Mesodermal cell (in vitro differentiated cells): ENCODE data around the gene TPO.
"Not testable (repeated sequence)": the region's sequence is repeated elsewhere in the genome, so short reads cannot be mapped to it uniquely, and the experiment has no call there.

ENCODE experiments used
- H3K27ac ChIP-seq: 2 replicates; pipeline ENCODE4 v1.7.0; 2013; ENCODE audit warnings: mild to moderate bottlenecking, low read depth, low read length, moderate library complexity; ENCODE audit not compliant: severe bottlenecking
- H3K36me3 ChIP-seq: 2 replicates; pipeline ENCODE4 v1.7.1; 2013; ENCODE audit warnings: mild to moderate bottlenecking, low read length, moderate library complexity; ENCODE audit not compliant: control insufficient read depth, insufficient read depth
- H3K4me1 ChIP-seq: one replicate; pipeline ENCODE4 v1.7.1; 2013; ENCODE audit warnings: mild to moderate bottlenecking, low read length; ENCODE audit not compliant: insufficient read depth, control insufficient read depth, poor library complexity, severe bottlenecking
- H3K4me3 ChIP-seq: 2 replicates; pipeline ENCODE4 v1.7.0; 2013; ENCODE audit warnings: low read length, control low read depth, mild to moderate bottlenecking; ENCODE audit not compliant: insufficient read depth, poor library complexity, severe bottlenecking; ENCODE audit errors: extremely low read depth
- H3K9me3 ChIP-seq: 2 replicates; pipeline ENCODE4 v1.7.1; 2013; ENCODE audit warnings: mild to moderate bottlenecking, low read length, moderate library complexity; ENCODE audit not compliant: control insufficient read depth
- WGBS, 2 experiments: methylation state at CpG; one replicate each; pipeline ENCODE4 v1.1.5; 2013; ENCODE audit warnings: missing lambda C conversion rate in 2 of 2; ENCODE audit not compliant: insufficient coverage in 2 of 2; 5-methylcytosine and 5-hydroxymethylcytosine counted together

TPO gene

DNA sequence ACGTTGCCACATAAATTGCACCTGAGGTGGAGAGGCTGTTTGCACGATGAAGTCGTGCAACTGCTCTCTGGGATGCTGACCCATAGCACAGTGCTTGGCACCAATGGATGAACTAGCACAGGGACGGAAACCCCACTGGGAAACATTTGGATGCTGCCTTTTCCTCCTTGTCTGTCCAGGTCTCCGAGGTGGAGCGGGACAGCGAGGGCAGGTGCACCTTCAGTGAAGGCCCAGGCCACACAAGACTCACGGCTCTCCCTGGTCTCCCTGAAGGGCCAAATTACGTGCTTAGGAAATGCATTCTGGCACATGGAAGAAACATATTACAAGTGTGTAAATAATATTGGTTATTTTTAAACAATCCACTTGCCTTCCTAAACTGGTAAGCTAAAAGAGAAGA, 70.3 kb downstream of the TPO start:
- Histone ChIP-seq H3K27ac (no peak overlapping the region), H3K4me1 (no peaks in the 10 kb centered on the region), H3K4me3 (no peak overlapping the region), H3K36me3 (no peaks in the 10 kb centered on the region), H3K9me3 (no peaks in the 10 kb centered on the region)
- 89 to 92% methylated on average over 5 to 8 of the region's 9 CpGs for WGBS, 2 experiments

DNA sequence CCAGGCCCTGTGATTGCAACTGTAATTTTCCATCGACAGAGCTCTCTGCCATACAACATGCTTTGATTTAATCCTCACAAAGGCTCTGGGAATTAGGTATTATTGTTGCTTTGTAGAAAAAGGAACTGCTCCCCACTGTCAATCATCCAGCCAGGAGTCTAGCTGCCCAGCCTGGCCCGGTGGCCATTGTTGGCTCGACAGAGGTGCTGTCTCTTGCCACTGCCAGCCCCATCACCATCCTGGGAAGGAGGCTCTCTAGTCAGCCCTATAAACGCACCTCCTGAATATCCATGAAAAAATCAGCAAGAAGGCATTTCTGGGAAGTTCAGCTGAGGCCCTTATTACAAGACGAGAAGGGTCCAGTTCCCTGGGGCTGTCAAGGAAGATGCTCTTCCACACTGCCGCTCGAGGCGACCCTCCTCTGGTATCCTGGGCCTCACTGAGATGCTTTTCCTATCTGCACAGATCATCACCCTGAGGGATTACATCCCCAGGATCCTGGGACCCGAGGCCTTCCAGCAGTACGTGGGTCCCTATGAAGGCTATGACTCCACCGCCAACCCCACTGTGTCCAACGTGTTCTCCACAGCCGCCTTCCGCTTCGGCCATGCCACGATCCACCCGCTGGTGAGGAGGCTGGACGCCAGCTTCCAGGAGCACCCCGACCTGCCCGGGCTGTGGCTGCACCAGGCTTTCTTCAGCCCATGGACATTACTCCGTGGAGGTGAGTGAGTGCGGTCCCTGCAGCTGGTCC, 71.0 kb downstream of the TPO start:
- WGBS, 2 experiments: 91 to 97% methylated on average over 17 to 20 of the region's 22 CpGs
- Histone ChIP-seq H3K4me1 (no peaks in the 10 kb centered on the region), H3K27ac (no peak overlapping the region), H3K36me3 (no peaks in the 10 kb centered on the region), H3K4me3 (no peak overlapping the region), H3K9me3 (no peaks in the 10 kb centered on the region)

DNA sequence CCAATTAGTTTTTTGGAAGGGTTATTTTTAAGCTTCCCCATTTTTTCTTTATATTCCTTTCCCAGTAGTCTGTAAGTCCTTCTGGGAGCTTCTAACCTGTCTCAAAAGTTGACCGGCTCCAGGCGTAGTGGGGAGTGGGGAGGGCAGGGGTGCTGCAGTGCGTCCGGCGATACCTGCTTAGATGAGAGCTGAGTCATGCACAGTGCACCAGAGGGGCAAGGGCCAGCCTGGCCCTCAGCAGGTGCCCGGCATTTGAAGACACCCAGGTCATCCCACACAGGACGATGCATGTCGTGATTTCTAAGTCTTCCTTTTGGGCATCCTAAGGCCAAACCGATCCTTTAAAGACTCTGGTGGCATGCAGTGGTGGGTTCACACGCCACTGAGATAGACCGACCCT, 73.4 kb downstream of the TPO start:
- Histone ChIP-seq H3K36me3 (no peaks in the 10 kb centered on the region), H3K27ac (no peak overlapping the region), H3K9me3 (no peaks in the 10 kb centered on the region), H3K4me1 (no peaks in the 10 kb centered on the region), H3K4me3 (no peak overlapping the region)
- 94% methylated on average over 8 to 11 of the region's 11 CpGs for WGBS, 2 experiments

DNA sequence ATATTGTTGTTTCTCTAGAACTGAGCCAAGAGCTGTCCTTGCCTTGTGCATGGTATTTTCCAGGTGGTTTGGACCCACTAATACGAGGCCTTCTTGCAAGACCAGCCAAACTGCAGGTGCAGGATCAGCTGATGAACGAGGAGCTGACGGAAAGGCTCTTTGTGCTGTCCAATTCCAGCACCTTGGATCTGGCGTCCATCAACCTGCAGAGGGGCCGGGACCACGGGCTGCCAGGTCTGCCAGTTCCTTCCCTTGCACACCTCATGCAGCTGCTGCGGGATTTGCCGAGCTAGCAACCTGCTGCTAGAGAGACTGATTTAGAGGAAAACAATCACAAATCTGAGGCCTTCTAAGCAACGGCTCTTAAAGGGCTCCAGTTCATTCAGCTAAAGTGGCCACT, 74.5 kb downstream of the TPO start:
- no peak overlapping the region for H3K4me3 ChIP-seq
- no peaks in the 10 kb centered on the region for H3K9me3 ChIP-seq
- WGBS, 2 experiments: 85 to 87% methylated on average over 7 of the region's 9 CpGs
- no peaks in the 10 kb centered on the region for H3K4me1 ChIP-seq
- no peak overlapping the region for H3K27ac ChIP-seq
- H3K36me3 ChIP-seq: no peaks in the 10 kb centered on the region

DNA sequence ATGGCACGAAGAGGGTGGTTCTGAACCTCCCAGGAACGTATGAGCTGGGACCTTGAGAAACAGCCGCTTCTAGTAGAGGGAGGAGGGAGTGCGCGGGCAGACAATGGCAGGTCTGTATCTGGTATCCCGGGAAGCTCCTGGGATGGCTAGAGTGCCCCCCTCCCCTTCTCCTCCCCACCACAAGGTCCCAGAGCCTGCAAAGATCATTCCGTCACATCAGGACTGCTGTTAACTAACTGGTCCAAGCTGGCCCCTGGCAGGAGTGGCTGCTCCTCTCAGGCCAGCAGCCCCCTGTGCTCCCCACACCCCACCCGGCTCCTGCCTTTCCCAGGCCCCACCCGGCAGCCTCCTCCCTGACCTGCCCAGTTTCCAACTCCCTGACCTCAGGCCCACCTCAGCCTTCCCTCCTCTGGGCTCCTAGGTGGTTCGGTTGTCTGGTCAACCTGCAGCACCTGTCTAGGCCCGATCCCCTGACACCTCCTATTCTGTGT, 75.0 kb downstream of the TPO start:
- Histone ChIP-seq H3K27ac (no peak overlapping the region), H3K4me3 (no peak overlapping the region), H3K9me3 (no peaks in the 10 kb centered on the region), H3K36me3 (no peaks in the 10 kb centered on the region), H3K4me1 (no peaks in the 10 kb centered on the region)
- WGBS, 2 experiments: 63 to 94% methylated on average over 3 to 4 of the region's 11 CpGs

DNA sequence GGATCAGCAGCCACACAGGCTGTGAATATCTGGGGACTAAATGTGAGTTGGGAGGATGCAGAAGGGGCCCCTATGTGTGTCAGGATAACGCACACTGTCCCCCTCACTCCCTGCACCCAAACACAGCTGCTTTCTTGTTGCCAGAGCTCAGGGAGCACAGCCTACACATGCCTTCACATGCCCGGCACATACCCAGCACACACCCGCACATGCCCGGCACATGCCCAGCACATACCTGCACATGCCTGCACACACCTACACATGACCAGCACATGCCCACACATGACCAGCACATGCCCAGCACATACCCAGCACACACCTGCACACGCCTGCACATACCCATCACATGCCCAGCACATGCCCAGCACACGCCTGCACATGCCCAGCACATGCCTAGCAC, 75.6 kb downstream of the TPO start:
- no peak overlapping the region for H3K27ac ChIP-seq
- H3K4me3 ChIP-seq: no peak overlapping the region
- WGBS, 2 experiments: 84 to 92% methylated on average over 3 to 6 of the region's 6 CpGs
- H3K9me3 ChIP-seq: no peaks in the 10 kb centered on the region
- no peaks in the 10 kb centered on the region for H3K36me3 ChIP-seq
- no peaks in the 10 kb centered on the region for H3K4me1 ChIP-seq

DNA sequence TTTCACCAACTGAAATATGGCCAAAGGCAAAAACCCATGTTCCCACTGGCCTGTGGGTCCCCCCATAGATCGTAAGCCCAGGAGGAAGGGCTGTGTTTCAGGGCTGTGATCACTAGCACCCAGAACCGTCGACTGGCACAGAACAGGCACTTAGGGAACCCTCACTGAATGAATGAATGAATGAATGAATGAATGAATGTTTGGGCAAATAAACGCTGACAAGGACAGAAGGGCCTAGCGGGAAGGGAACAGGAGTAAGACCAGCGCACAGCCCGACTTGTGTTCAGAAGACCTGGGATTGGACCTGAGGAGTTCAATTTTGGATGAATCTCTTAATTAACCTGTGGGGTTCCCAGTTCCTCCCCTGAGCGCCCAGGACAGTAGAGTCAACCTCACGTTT, 76.2 kb downstream of the TPO start:
- Histone ChIP-seq H3K36me3 (no peaks in the 10 kb centered on the region), H3K9me3 (no peaks in the 10 kb centered on the region), H3K27ac (no peak overlapping the region), H3K4me1 (no peaks in the 10 kb centered on the region), H3K4me3 (no peak overlapping the region)
- 92 to 97% methylated on average over 9 of the region's 9 CpGs for WGBS, 2 experiments

DNA sequence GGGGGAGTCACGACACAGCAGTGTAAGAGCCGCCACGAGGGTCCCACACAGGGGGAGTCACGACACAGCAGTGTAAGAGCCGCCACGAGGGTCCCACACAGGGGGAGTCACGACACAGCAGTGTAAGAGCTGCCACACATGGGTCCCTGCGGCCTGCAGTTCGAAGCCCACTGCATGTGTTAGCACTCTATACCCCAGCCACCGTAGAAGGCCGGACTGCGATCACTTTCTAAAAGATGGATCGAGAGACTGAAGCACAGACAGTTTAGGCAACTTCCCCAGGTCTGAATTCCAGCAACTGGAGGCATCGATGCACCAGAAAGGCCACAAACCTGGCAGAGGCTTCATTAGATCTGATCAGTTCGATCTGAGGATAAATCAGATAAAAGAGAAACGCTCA, 77.1 kb downstream of the TPO start:
- not testable (repeated sequence) for H3K9me3 ChIP-seq, H3K4me3 ChIP-seq, H3K36me3 ChIP-seq, H3K27ac ChIP-seq, H3K4me1 ChIP-seq
- WGBS, 2 experiments: 95 to 97% methylated on average over 9 of the region's 16 CpGs

DNA sequence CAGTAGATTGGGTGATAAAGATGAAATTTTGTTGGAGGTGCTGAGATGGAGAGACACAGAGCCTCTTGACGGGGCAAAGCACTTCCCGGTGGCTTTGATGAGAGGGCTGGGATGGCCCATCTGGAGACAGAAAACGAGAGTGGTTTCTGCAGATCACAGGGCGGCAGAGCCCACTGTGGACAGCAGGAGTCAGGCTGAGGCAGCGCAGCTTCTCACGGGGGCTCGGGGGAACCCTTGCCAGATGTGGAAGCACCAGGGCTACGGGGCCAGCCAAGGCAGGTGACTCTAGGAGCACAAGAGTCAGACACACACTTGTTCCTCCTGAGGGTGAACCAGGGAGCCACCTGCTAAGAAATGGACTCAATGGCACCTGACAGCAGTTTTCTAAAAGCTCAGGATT, 78.5 kb downstream of the TPO start:
- 92% methylated on average over 8 of the region's 8 CpGs for WGBS, 2 experiments
- Histone ChIP-seq H3K36me3 (no peaks in the 10 kb centered on the region), H3K9me3 (no peaks in the 10 kb centered on the region), H3K27ac (no peak overlapping the region), H3K4me1 (no peaks in the 10 kb centered on the region), H3K4me3 (no peak overlapping the region)

DNA sequence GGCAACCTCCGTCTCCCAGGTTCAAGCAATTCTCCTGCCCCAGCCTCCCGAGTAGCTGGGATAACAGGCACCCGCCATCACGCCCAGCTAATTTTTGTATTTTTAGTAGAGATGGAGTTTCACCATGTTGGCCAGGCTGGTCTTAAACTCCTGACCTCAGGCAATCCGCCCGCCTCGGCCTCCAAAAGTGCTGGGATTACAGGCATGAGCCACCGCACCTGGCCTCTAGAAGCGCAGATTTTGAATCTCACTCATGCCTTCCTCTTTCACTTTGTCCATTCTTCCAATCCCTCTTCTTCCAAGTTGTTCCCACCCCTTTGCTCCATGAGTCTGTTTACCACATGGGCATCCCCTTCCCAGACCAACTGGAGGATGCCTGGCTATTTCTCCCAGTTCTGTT, 79.0 kb downstream of the TPO start:
- H3K4me1 ChIP-seq, H3K27ac ChIP-seq, H3K4me3 ChIP-seq, H3K36me3 ChIP-seq, H3K9me3 ChIP-seq: not testable (repeated sequence)
- WGBS, 2 experiments: 85 to 97% methylated on average over 9 of the region's 9 CpGs

DNA sequence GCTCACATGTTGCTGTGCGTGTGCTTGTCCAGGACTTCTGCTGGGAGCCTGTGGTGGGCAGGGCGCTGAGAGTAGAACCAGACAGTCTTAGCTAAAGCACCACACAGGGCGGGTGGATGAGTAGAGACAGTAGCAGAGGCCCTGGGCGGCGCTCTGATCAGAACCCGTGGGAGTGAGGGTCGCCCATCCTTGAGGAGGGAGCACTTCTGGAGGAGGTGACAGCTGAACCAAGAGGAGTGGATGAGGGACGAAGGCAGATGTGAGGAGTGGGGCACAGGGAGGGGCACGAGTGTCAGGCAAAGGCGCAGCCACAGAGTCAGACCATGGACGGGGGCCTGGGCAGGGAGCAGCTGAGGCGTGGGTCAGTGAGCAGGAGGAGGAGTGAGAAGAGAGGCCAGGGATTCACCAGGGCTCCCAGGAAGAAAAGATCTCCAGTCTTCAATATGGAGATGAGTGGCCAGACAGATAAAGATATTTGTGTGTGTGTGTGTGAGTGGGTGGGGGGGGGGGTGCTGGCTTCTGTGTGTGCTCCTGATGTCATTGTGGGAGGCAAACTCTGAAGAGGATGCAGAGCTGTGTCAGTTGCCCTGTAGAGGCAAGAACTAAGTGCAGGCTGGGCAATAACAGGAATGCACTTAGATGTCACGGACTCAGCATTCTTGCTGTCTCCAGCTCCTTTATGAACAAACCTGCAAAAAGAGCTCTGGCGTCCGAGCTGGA, 79.6 kb downstream of the TPO start:
- 72 to 89% methylated on average over 6 to 14 of the region's 15 CpGs for WGBS, 2 experiments
- Histone ChIP-seq H3K36me3 (no peaks in the 10 kb centered on the region), H3K4me1 (no peaks in the 10 kb centered on the region), H3K4me3 (no peak overlapping the region), H3K27ac (no peak overlapping the region), H3K9me3 (no peaks in the 10 kb centered on the region)
